Fibroblast of peridontal ligament (primary cell): ENCODE measurements around the gene HVCN1.
"Not testable (repeated sequence)": the region's sequence is repeated elsewhere in the genome, so short reads cannot be mapped to it uniquely, and the experiment has no call there.

Source experiments
- DNase-seq: peaks from one replicate; pipeline ENCODE4 v3.0.0-alpha.2; 2010; ENCODE audit errors: extremely low read depth

Gene HVCN1

GRCh38 chr12:110688446-110689280, at the start of gene HVCN1:
Gene HVCN1 (minus strand): TSS chr12:110689115. CDS start chr12:110683245, 5,870 bp downstream.
- DNase-seq, result no peak

DNA sequence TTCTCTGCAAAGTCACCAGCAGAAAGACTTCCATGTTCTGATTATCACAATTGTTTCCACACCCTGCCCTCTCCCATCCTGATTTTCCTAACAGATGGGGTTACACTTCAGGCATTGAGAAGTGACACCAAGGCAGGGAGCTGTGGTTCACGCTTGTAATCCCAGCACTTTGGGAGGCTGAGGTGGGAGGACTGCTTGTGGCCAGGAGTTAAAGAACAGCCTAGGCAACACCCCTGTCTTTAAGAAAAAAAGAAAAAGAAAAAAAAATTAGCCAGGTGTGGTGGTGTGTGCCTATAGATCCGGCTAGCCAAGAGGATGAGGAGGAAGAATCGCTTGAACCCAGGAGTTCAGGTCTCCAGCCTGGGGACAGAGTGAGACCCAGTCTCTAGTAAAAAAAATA, 48.6 kb upstream of the HVCN1 start:
- DNase-seq, result no peak

DNA sequence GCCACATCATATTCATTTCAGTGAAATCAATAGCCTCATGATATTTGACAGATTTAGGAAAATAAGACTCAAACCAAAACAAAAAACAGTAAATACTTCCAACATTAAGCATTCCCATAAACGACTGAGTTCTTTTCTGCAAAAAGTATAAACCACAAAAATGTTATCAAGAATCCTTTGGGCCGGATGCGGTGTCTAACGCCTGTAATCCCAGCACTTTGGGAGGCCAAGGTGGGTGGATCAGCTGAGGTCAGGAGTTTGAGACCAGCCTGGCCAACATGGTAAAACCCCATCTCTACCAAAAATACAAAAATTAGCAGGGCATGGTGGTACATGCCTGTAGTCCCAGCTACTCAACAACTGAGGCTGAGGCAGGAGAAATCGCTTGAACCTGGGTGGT, 48.1 kb upstream of the HVCN1 start:
- DNase-seq, result not testable (repeated sequence)

- no peak for DNase-seq
Observed at GRCh38 chr12:110733900-110734299, 45.0 kb upstream of the HVCN1 start.

DNA sequence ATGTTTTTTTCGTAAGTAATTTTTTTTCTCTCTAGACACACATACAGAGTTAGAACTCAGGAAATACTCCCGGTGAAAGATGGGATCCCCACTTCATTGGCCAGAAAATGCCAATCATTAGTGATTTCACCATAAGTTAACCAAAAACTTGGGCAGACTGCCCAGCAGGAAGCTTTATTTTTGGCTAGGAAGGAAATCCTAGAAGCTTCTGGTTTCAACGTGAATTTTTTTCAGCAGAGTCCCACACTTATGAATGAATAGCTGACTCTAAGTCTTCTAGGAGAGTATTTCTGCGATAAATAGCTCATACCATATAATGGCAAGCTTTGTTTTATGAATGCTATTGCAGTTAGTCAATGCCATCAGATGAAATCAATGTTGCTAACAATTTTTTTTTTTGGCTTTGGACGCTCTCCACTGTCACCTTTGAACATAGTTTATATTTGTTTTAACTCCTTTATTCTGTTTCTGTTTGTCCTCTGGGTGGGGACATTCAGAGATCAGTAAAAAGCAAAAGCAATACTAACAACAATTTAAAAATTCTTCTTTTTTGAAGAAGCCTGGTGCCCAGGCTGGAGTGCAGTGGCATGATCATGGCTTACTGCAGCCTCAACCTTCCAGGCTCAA, 44.3 kb upstream of the HVCN1 start:
- peak; percentile 80 for DNase-seq

GRCh38 chr12:110732572-110732971, 43.7 kb upstream of the HVCN1 start:
- no peak for DNase-seq

DNA sequence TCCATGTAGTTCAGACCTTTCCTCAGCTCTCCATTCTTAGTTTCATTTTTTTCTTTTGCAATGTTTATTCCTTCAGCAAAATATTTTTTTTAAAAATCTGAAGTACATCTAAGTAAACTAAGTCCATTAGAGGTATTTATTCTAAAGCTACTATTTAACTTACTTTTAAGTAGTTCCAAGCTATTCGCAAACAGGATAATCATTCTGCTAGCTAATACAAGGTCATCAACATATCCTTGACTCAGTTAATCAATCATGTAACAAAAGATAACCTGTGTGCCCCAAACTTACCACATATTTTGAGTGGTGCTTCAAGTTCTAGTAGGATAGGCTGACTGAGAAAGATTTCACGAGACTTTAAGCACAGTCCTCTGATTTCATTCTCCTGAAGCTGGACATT, 42.6 kb upstream of the HVCN1 start:
- DNase-seq, result no peak

DNA sequence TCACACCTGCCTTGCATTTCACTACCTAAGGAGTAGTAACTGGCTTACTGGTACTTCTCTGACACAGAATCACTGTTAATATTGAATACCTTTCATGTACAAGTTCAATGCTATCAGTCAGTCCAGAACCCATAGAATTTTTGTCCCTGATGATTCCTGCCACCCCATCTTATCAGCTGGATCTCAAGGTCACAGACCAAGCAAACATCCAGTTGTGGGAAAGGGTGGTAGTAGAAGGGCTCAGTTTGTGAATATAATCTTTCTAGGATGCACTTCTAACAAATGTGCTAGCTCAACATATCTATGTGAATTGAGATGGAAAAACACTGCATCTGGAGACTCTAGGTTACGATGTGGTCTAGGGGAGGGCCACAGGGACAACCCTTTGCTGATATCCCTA, 39.7 kb upstream of the HVCN1 start:
- DNase-seq, result no peak

GRCh38 chr12:110726708-110727369, 37.9 kb upstream of the HVCN1 start:
- DNase-seq, result no peak

DNA sequence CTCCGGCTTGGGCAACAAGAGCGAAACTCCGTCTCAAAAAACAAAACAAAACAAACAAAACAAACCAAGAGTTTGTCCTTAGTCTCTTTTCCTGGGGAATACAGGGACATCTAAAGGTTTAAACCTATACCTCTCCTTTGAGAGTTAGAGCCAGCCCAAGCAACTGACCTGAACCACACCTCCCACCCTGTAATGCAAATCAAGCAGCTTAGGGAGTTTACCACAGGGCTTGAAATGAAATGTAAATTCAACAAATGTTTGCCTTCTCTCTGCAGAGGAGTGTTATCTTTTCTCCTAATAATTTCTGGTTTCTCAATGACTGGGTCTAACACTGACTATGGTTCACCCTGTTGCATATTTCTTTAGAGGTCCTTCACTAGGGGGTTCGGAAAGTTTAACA, 37.1 kb upstream of the HVCN1 start:
- no peak for DNase-seq

- DNase-seq, result no peak
Observed at GRCh38 chr12:110725267-110725666, 36.4 kb upstream of the HVCN1 start.

DNA sequence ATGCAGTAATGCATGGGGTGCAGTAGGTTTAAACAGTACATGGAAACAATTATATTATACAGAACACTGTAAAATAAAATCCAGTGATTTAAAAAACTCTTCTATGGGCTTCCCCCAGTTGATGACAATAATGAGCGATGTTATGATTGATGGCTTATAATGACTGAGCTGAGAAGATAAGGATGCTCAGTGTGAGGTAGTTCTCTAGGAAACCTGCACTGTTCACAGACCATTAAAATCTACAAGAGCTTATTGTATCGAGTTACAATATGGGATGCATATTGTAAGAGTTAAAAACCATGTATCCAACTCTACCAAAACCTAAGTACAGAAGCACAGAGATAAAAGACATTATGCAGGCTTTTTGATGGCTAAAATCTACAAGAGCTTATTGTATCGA, 34.0 kb upstream of the HVCN1 start:
- not testable (repeated sequence) for DNase-seq

DNA sequence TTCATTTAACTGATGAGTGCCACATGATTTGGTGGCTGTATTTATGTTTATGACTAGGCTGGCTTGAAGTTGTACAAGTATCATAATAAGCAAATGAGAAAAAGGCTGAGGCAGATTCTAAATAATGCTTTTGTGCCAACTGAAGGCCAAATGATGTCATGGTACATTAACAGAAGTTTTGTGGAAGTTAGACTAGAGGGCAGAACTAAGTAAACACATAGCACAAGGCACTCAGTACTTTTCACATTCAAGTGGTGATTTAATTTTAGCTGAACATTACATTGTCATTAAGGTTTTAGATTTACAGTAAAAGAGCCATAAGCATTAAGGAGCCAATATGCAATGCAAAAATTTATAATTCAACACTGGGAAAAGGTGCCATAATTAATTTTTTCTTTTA, 32.7 kb upstream of the HVCN1 start:
- no peak for DNase-seq

DNA sequence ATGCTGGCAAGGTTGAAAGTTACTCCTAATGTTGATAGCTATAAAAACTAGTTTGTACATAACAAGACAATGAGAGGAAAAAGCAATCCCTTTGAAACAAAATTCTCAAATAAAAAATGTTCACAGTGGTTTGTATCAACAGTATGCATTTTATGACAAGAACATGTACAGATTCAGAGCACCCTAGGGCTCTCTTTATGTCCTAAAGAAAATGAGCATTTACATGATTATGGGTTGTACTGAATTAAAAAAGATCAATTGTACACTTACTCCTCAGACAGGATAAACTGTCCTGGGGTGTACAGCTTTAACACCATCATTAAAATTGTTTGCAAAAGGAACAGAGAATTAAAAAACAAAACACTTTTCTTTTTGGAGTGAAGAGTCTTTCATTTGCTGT, 31.6 kb upstream of the HVCN1 start:
- no peak for DNase-seq

- DNase-seq, result no peak
Observed at GRCh38 chr12:110718222-110718908, 29.4 kb upstream of the HVCN1 start.

GRCh38 chr12:110717037-110717436, 28.1 kb upstream of the HVCN1 start:
- DNase-seq, result no peak

- no peak for DNase-seq
Observed at GRCh38 chr12:110708917-110709316, 20.0 kb upstream of the HVCN1 start.

DNA sequence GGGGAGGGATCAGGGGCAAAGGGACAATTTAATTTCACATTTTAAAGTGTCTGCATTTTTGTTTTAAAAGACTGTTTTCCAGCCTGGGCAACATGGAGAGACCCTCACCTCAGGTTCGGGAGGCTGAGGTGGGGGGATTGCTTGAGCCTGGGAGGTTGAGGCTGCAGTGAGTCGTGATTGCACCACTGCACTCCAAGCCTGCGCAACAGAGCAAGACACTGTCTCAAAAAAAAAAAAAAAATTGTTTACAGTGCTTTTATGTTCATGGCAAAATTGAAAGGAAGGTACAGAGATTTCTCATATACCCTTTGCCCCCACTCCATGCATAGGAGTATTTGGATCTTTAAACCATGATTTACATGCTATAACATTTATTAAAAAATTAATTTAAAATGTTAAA, 16.4 kb upstream of the HVCN1 start:
- no peak for DNase-seq

- no peak for DNase-seq
Observed at GRCh38 chr12:110704750-110705149, 15.8 kb upstream of the HVCN1 start.

- DNase-seq, result no peak
Observed at GRCh38 chr12:110704231-110704630, 15.3 kb upstream of the HVCN1 start.

GRCh38 chr12:110702081-110702480, 13.2 kb upstream of the HVCN1 start:
- no peak for DNase-seq
